ENCODE measurements around the gene GTPBP3. TPM values are rescaled to one million over a fixed set of nuclear protein-coding genes. Genes with fewer than 3 reads are reported as not detected.

GTPBP3 gene
- polyA plus RNA-seq, 1 donor (not counting 4 experiments of a cell fraction or from before 2014, with no cell fraction given), result 7.2 TPM

GRCh38 chr19:17303167-17303939 lies 34.0 kb upstream of the GTPBP3 start, which contains the start of gene ABHD8:
Gene ABHD8 (minus strand): TSS chr19:17303425. CDS start chr19:17301616, 1,809 bp downstream.
- H3K4me1 ChIP-seq (ENCODE audit: control insufficient read depth, extremely low read depth, insufficient read depth, low read length), result peaks cover 32% of the 10 kb centered on the region
- H3K9ac ChIP-seq (ENCODE audit: control insufficient read depth, extremely low read depth, insufficient read depth, low read length), result peak within 1 kb of the TSS; percentile 69
- H2AFZ ChIP-seq (ENCODE audit: control insufficient read depth, low read length), result peak within 1 kb of the TSS; percentile 33
- H3K9me1 ChIP-seq (ENCODE audit: control insufficient read depth, extremely low read depth, insufficient read depth, low read length), result peaks cover 3% of the 10 kb centered on the region
- dilution Hi-C loops (cut with MboI; ENCODE audit: extremely low pct_ligation_motif_present, low sequenced_read_pairs), result no loop called here
- H3K9me3 ChIP-seq (ENCODE audit: control insufficient read depth, low read depth, low read length), result no peaks in the 10 kb centered on the region
- TF ChIP-seq EZH2 (IDR thresholded peaks at IDR 0.05; ENCODE audit: low read length) (no peak), CTCF (optimal IDR thresholded peaks at IDR 0.05 in 1 of 3, IDR thresholded peaks at IDR 0.05 in 1 of 3, conservative IDR thresholded peaks at IDR 0.05 in 1 of 3; ENCODE audit: extremely low read depth in 1 of 3, insufficient read depth in 2 of 3, low read length in 3 of 3) (peak in 2 of 3 experiments; percentile 19 to 26)
- peak within 1 kb of the TSS; percentile 55 to 87 (median 64) for H3K4me3 ChIP-seq (ENCODE audit: control insufficient read depth in 2 of 3, extremely low read depth in 1 of 3, insufficient read depth in 2 of 3, low read depth in 1 of 3, low read length in 3 of 3)
- peak within 1 kb of the TSS; percentile 87 for H3K4me2 ChIP-seq (ENCODE audit: control insufficient read depth, extremely low read depth, insufficient read depth, low read depth, low read length)
- FAIRE-seq (peak; percentile 73), DNase-seq (ENCODE audit: low read depth, low spot score) (peak; percentile 78)
- H3K79me2 ChIP-seq (ENCODE audit: control insufficient read depth, insufficient read depth, low read length), result peaks cover 14% of the 10 kb centered on the region
- H3K36me3 ChIP-seq (ENCODE audit: control insufficient read depth in 2 of 2, extremely low read depth in 1 of 2, insufficient read depth in 2 of 2, low read length in 2 of 2), result peaks cover 0 to 2% of the 10 kb centered on the region in 2 experiments
- H4K20me1 ChIP-seq (ENCODE audit: control insufficient read depth, extremely low read depth, insufficient read depth, low read length), result no peaks in the 10 kb centered on the region
- peak within 1 kb of the TSS; percentile 54 for H3K27ac ChIP-seq (ENCODE audit: control insufficient read depth, insufficient read depth, low read length)
- no peaks in the 10 kb centered on the region for H3K27me3 ChIP-seq (ENCODE audit: control insufficient read depth, extremely low read depth, insufficient read depth, low read length)

GRCh38 chr19:17303940-17304267 lies 33.4 kb upstream of the GTPBP3 start:
- TF ChIP-seq EZH2 (IDR thresholded peaks at IDR 0.05; ENCODE audit: low read length) (no peak), CTCF (optimal IDR thresholded peaks at IDR 0.05 in 1 of 3, IDR thresholded peaks at IDR 0.05 in 1 of 3, conservative IDR thresholded peaks at IDR 0.05 in 1 of 3; ENCODE audit: extremely low read depth in 1 of 3, insufficient read depth in 2 of 3, low read length in 3 of 3) (no peak)
- no peaks in the 10 kb centered on the region for H3K9me3 ChIP-seq (ENCODE audit: control insufficient read depth, low read depth, low read length)
- H3K9ac ChIP-seq (ENCODE audit: control insufficient read depth, extremely low read depth, insufficient read depth, low read length), result no peak overlapping the region
- FAIRE-seq, result no peak
- no peak overlapping the region for H3K27ac ChIP-seq (ENCODE audit: control insufficient read depth, insufficient read depth, low read length)
- H3K4me3 ChIP-seq (ENCODE audit: control insufficient read depth in 2 of 3, extremely low read depth in 1 of 3, insufficient read depth in 2 of 3, low read depth in 1 of 3, low read length in 3 of 3), result no peak overlapping the region
- H3K79me2 ChIP-seq (ENCODE audit: control insufficient read depth, insufficient read depth, low read length), result peaks cover 12% of the 10 kb centered on the region
- dilution Hi-C loops (cut with MboI; ENCODE audit: extremely low pct_ligation_motif_present, low sequenced_read_pairs), result no loop called here
- H3K4me1 ChIP-seq (ENCODE audit: control insufficient read depth, extremely low read depth, insufficient read depth, low read length), result peaks cover 32% of the 10 kb centered on the region
- H3K9me1 ChIP-seq (ENCODE audit: control insufficient read depth, extremely low read depth, insufficient read depth, low read length), result peaks cover 3% of the 10 kb centered on the region
- no peaks in the 10 kb centered on the region for H3K36me3 ChIP-seq (ENCODE audit: control insufficient read depth in 2 of 2, extremely low read depth in 1 of 2, insufficient read depth in 2 of 2, low read length in 2 of 2)
- H3K27me3 ChIP-seq (ENCODE audit: control insufficient read depth, extremely low read depth, insufficient read depth, low read length), result no peaks in the 10 kb centered on the region
- H3K4me2 ChIP-seq (ENCODE audit: control insufficient read depth, extremely low read depth, insufficient read depth, low read depth, low read length), result peak overlapping the region; percentile 39
- H4K20me1 ChIP-seq (ENCODE audit: control insufficient read depth, extremely low read depth, insufficient read depth, low read length), result no peaks in the 10 kb centered on the region
- no peak for DNase-seq (ENCODE audit: low read depth, low spot score)
- no peak overlapping the region for H2AFZ ChIP-seq (ENCODE audit: control insufficient read depth, low read length)
